Subcutaneous adipose tissue (tissue), 4 donors: Measurements from ENCODE around the gene GCDH. TPM values are rescaled to one million over a fixed set of nuclear protein-coding genes. Genes with fewer than 3 reads are reported as not detected.

Experiments used
- total RNA-seq, 4 donors: library from RNA; depleted of rRNA; stranded (reverse); fragments of >200 nt; gene quantifications; one replicate each; pipeline ENCODE4 v1.1.0, GENCODE V29; 2016
- TF ChIP-seq, protein P1 (sequence below): fragments of 450-650 bp; IDR thresholded peaks from one replicate; pipeline ENCODE4 v1.5.1; 2016; ENCODE audit warnings: low read depth, mild to moderate bottlenecking, control low read depth, antibody characterized with exemption, moderate library complexity

Gene GCDH
- total RNA-seq, 4 donors from 2014 or later: 34.9 to 98.5 (median 46.0) TPM

DNA sequence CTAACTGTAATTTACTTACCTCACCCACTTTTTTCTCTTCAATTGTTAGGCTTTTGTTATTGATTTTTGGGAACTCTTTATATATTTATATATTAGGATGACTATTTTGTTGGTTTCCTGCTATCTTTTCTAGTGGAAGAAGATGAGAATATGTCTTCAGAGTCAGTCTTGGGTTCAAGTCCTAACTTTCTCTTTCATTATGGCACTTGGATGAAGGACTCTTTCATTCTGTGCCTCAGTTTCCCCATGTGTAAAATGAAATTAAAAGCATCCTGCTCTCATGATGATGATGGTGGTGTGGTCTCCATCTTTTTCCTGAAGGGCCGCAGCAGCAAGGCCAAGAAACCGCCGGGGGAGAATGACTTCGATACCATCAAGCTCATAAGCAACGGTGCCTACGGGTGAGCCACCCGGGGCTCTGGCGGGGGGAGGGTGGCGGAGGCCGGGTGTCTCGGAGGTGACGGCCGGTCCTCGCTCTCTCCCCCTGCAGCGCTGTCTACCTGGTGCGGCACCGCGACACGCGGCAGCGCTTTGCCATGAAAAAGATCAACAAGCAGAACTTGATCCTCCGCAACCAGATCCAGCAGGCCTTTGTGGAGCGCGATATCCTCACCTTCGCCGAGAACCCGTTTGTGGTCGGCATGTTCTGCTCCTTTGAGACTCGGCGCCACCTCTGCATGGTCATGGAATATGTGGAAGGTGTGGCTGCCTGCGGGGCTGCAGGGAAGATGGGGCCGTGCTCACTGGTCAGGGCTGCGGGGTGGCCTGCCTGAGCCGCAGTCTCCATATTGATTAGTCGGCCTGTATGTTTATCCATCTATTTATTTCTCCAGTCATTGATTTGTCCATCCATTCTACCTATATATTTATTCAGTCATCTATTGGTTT is 32.7 kb upstream of the GCDH start:
- TF ChIP-seq, protein P1, sequence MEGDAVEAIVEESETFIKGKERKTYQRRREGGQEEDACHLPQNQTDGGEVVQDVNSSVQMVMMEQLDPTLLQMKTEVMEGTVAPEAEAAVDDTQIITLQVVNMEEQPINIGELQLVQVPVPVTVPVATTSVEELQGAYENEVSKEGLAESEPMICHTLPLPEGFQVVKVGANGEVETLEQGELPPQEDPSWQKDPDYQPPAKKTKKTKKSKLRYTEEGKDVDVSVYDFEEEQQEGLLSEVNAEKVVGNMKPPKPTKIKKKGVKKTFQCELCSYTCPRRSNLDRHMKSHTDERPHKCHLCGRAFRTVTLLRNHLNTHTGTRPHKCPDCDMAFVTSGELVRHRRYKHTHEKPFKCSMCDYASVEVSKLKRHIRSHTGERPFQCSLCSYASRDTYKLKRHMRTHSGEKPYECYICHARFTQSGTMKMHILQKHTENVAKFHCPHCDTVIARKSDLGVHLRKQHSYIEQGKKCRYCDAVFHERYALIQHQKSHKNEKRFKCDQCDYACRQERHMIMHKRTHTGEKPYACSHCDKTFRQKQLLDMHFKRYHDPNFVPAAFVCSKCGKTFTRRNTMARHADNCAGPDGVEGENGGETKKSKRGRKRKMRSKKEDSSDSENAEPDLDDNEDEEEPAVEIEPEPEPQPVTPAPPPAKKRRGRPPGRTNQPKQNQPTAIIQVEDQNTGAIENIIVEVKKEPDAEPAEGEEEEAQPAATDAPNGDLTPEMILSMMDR: no peak

DNA sequence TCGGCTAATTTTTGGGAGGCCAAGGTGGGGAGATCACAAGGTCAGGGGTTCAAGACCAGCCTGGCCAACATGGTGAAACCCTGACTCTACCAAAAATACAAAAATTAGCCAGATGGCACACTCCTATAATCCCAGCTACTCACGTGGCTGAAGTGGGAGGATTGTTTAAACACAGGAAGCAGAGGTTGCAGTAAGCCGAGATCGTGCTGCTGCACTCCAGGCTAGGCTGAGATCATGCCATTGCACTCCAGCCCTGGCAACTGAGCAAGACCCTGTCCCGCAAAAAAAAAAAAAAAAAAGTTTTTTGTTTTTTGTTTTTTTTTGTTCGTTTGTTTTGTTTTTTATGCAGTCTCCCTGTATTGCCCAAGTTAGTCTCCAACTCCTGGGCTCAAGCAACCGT is 31.4 kb upstream of the GCDH start:
- TF ChIP-seq, protein P1: no peak

DNA sequence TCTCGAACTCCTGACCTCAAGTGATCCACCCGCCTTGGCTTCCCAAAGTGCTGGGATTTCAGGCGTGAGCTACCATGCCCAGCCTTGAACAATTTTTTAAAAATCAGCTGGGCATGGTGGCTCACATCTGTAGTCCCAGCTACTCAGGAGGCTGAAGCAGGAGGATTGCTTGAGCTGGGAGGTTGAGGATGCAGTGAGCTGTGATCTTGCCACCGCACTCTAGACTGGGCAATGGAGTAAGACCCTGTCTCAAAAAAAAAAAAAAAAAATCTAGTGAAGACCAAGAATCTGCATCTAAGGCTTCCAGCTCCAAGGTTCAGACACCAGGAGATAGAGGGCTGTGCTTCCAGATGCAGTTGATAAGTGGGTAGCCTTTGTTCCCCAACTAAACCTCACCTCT is 26.8 kb upstream of the GCDH start:
- TF ChIP-seq, protein P1: no peak

DNA sequence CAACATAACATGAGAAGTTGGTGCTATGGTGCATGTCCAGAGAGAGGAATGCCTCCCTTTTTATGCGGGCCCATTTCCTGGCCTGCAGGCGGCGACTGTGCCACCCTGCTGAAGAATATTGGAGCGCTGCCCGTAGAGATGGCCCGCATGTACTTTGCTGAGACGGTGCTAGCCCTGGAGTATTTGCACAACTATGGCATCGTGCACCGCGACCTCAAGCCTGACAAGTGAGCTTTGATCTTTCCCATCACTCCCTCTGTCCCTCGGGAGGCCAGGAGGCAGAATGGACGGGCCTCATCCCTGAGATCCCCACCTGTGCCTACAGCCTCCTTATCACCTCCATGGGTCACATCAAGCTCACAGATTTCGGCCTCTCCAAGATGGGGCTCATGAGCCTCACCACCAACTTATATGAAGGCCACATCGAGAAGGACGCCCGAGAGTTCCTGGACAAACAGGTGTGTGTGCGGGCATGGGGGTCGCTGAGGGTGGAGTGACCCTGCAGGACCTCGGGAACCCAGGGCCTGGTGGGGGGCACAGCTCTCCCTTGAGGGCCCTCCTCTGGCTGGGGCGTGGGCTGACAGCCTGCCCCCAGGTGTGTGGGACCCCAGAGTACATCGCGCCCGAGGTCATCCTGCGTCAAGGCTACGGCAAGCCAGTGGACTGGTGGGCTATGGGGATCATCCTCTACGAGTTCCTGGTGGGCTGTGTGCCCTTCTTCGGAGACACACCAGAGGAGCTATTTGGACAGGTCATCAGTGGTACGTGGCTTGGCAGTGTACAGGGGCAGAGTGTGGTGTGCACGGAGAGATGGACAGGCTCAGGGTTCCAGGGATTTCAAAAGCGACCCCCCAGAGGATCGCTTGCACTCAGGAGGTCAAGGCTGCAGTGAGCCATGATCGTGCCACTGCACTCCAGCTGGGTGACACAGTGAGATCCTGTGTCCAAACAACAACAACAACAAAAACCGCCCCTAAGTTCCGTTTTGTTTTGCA is 25.9 kb upstream of the GCDH start:
- TF ChIP-seq, protein P1: no peak

DNA sequence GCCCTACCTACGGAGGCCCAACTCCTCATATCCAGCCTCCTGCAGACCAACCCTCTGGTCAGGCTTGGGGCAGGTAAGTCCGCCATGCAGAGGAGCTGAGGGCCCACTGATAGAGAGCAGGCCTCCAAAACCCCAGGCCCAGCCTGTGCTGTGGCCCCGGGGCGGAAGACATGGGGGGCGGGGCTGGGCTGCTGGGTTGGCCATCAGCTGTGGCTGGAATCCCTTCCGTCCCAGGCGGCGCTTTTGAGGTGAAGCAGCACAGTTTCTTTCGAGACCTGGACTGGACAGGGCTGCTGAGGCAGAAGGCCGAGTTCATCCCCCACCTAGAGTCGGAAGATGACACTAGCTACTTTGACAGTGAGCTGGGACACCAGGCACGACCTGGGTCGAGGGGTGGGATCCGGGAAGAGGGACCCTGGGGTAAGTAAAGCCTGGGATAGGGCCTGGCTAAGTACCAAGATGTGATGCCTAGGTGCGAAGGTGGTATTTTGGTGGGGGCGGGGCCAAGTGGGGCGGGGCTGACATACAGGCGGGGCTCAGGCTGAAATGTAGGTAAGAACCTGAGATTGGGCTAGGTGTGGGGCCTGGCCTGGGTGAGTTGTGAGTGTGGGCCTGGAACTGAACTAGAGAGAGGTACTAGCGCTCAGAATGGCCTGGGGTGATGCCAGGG is 25.1 kb upstream of the GCDH start:
- TF ChIP-seq, protein P1: no peak

DNA sequence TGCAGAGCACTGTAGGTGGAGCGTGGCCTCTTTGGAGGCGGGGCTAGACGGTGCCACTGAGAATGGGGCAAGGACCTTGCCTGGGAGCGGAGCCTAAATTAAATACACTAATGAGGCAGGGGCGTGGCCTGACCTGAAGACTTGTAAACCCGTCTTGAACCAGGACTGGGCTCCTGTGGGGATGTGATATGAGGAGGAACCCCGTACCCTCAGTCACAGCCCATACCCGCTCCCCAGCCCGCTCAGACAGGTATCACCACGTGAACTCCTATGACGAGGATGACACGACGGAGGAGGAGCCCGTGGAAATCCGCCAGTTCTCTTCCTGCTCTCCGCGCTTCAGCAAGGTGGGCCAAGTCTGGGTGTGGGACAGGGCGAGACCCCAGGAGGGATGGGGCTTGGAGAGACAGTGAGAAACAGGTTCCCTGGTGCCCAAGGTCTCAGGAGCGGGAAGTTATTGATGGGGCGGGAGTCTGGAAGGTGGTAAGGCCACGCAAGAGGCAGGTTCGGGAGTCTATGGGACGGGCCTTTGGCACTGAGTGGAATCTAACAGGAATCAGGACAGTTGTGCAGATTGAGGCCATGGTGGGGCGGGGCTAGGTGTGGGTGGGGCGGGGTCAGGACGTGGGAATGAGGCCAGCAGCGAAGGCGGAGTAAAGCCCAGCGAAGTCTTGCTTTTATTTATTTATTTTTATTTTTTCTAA is 24.4 kb upstream of the GCDH start:
- TF ChIP-seq, protein P1: no peak
